ENCODE measurements around the gene SULF2. TPM values are rescaled to one million over a fixed set of nuclear protein-coding genes. Genes with fewer than 3 reads are reported as not detected.

Gene SULF2
- total RNA-seq, 1 donor from 2014 or later = 1.3 TPM

DNA sequence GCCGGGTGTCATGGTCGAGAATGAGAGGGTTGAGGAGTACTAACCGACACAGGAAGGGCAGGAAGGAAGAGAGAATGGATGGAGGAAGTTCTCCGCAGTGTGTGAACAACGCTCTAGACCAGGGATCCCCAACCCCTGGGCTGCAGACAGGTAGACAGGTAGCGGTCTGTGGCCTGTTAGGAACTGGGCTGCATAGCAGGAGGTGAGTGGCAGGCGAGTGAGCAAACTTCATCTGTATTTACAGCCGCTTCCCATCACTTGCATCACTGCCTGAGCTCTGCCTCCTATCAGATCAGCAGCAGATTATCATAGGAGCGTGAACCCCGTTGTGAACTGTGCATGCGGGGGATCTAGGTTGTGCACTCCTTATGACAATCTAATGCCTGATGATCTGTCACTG lies 62.0 kb downstream of the SULF2 start:
- H3K27me3 Mint-ChIP-seq = peaks cover 3% of the 10 kb centered on the region
- intact Hi-C loops (cut with micrococcal nuclease) = no loop called here
- H3K9me3 Mint-ChIP-seq = no peaks in the 10 kb centered on the region
- H3K4me3 Mint-ChIP-seq = no peak overlapping the region
- no peaks in the 10 kb centered on the region for H3K36me3 Mint-ChIP-seq (ENCODE audit: low read depth)
- peaks cover 33% of the 10 kb centered on the region for H3K4me1 Mint-ChIP-seq
- H3K27ac Mint-ChIP-seq = peak overlapping the region; percentile 61
- DNase-seq = no peak

DNA sequence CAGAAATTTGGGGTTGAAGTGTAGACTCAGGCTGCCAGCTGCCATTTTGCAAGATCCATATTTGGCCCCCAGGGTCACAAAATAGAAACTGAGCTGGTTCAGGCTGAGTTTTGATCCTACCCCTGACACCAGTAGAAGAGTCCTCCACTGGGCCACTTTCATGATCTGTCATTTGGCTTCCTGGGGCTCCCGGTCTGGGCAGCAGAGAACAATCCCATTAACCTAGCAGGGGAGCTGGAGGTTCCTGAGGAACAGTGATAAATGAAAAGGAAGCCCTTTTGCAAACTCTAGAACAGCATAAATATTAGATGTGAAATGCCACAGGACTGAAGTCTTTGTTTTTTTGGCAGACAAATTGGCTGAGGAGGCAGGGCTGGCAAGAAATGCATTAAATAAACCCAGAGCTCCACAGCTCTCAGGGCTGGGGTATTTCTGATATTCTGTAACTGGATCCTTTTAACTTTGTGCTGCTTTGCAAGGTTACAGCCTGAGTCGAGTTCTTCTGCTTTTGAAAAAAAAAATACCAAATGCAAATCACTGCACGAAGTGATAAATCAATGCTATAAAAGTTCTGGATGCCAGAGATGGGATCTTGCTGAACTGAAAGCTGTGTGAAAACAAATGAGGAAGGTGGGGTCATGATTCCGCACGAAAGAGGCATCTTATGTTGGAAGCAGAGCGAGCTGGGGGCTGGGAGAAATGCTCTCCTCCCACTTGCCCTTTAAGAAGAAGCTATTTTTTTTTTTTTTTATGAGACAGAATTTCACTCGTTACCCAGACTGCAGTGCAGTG lies 64.4 kb downstream of the SULF2 start:
- intact Hi-C loops (cut with micrococcal nuclease) = no loop called here
- Mint-ChIP-seq H3K9me3 (no peaks in the 10 kb centered on the region), H3K36me3 (ENCODE audit: low read depth) (no peaks in the 10 kb centered on the region), H3K4me3 (no peak overlapping the region), H3K27ac (no peak overlapping the region), H3K27me3 (peaks cover 5% of the 10 kb centered on the region), H3K4me1 (peaks cover 11% of the 10 kb centered on the region)
- DNase-seq = no peak

DNA sequence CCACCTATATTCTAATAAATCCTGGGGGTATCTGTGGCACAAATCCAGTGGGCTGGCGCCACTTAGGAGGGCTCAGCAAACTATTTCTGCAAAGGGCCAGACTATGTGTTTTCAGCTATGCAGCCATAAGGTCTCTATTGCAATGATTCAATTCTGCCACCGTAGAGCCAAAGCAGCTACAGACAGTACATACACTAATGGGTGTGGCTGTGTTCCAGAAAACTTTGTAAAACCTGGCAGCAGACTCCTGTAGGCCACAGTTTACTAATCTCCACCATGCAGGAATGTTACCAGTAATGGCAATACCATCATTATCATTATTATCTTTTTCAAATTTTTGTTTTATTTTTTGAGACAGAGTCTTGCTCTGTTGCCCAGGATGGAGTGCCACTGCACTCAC lies 65.7 kb downstream of the SULF2 start:
- H3K36me3 Mint-ChIP-seq (ENCODE audit: low read depth) = no peaks in the 10 kb centered on the region
- no peak overlapping the region for H3K4me3 Mint-ChIP-seq
- no peaks in the 10 kb centered on the region for H3K9me3 Mint-ChIP-seq
- H3K27me3 Mint-ChIP-seq = peaks cover 6% of the 10 kb centered on the region
- H3K4me1 Mint-ChIP-seq = peaks cover 2% of the 10 kb centered on the region
- intact Hi-C loops (cut with micrococcal nuclease) = no loop called here
- DNase-seq = no peak
- H3K27ac Mint-ChIP-seq = no peak overlapping the region

DNA sequence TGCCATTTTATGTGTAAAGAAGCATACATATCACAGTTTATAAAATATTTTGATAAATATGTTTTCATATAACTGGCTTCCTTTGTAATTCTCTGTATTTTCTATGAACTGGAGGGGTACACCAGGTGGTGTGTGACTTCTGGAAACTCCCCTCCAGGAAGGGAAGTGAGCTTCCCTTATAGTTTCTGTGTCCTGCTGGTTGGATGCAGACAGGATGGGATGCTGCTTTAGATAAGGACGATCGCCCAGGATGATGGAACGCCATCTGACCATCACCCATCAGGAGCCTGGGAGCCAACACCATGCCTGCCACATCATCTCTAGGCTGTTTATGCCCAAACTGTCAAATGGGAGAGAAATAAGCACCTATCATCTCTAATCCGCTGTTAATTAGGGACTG lies 66.1 kb downstream of the SULF2 start:
- Mint-ChIP-seq H3K9me3 (no peaks in the 10 kb centered on the region), H3K4me3 (no peak overlapping the region), H3K4me1 (no peaks in the 10 kb centered on the region), H3K27ac (no peak overlapping the region), H3K36me3 (ENCODE audit: low read depth) (no peaks in the 10 kb centered on the region), H3K27me3 (peaks cover 6% of the 10 kb centered on the region)
- intact Hi-C loops (cut with micrococcal nuclease) = no loop called here
- no peak for DNase-seq

DNA sequence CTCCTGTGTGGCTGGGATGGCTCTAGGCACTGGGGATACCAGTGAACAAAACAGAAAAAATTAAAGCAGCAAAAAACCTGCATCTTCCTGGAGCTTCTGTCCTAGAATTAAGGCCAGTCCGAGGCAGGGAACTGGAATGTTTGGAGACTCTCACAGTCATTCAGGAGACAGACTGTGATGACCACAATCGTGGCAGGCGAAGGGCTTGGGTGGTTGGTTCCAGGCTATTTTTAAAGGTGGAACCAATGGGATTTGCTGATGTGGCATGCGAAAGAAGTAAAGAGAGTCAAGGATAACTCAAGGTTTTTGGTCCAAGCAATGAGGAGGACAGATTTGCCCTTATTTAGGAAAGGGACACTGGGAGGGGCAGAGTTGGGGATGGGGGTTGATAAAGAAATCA lies 66.9 kb downstream of the SULF2 start:
- Mint-ChIP-seq H3K4me1 (no peaks in the 10 kb centered on the region), H3K4me3 (no peak overlapping the region), H3K27ac (peak overlapping the region; percentile 38), H3K9me3 (no peaks in the 10 kb centered on the region), H3K36me3 (ENCODE audit: low read depth) (no peaks in the 10 kb centered on the region), H3K27me3 (peaks cover 6% of the 10 kb centered on the region)
- DNase-seq = no peak
- intact Hi-C loops (cut with micrococcal nuclease) = no loop called here

DNA sequence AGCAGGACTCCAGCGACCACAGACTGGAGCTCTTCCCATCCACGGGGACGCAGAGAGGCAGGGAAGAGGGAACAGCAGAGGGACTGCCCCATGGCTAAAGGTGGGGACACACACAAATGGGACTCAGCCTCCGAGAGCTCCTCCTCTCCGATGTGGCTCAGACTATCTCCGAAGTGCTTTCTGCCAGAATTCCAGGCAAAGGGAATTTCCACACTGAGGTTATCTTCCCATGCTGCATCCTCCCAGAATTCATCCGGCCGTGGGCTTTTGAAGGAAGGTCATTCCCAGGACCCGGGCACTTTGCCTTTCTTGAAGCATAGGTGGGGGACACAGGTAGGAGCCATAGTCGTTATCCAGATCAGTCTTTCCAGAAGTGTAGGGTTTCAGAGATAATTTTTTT lies 67.9 kb downstream of the SULF2 start:
- H3K4me1 Mint-ChIP-seq = no peaks in the 10 kb centered on the region
- no peak for DNase-seq
- H3K27me3 Mint-ChIP-seq = peaks cover 6% of the 10 kb centered on the region
- no peaks in the 10 kb centered on the region for H3K9me3 Mint-ChIP-seq
- no peaks in the 10 kb centered on the region for H3K36me3 Mint-ChIP-seq (ENCODE audit: low read depth)
- intact Hi-C loops (cut with micrococcal nuclease) = no loop called here
- no peak overlapping the region for H3K27ac Mint-ChIP-seq
- no peak overlapping the region for H3K4me3 Mint-ChIP-seq

DNA sequence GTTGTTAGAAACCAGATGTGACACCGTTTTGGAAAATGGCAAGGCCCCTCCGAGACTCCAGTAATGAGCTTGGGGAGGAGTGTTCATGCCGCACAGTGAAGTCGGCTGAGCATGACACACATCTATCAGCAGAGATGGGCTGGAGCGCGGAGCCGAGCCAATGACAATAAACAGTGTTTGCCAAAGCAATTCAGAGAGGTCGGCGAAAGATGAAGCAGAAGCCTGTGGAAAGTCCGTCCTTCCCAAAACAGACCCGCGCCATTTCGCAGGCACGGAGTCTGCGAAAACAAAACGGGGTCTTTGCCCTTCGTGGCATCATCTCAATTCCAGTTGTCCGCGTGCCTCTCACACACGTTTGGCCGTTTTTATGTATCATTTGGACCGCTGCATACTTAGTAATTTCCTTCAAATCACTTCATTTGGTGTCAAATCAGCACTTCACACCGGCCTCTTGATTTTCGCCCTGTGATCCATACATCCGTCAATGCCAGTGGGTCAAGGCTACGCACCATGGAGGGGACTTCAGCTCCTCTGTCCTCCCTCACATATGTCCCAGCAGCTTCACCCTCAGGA lies 71.3 kb downstream of the SULF2 start:
- no peak overlapping the region for H3K27ac Mint-ChIP-seq
- intact Hi-C loops (cut with micrococcal nuclease) = no loop called here
- DNase-seq = no peak

DNA sequence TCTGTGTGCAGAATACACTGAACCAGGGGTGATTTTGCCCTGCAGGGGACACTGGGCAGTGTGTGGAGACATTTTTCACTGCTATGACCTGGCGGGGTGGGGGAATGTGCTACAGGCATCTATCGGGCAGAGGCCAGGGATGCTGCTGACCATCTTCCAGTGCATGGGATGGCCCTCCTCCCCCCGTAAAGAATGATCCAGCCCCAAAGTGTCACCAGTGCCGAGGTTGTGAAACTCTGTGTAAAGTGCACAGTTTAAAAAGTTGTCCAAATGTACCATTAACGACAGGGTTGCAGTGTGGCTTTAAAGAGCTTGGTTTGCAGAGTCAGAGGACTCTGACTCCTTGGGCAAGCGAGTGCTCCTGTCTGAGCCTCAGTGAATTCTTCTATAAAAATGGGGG lies 72.1 kb downstream of the SULF2 start:
- H3K4me1 Mint-ChIP-seq = no peaks in the 10 kb centered on the region
- peaks cover 3% of the 10 kb centered on the region for H3K27me3 Mint-ChIP-seq
- DNase-seq = no peak
- no peaks in the 10 kb centered on the region for H3K36me3 Mint-ChIP-seq (ENCODE audit: low read depth)
- H3K9me3 Mint-ChIP-seq = no peaks in the 10 kb centered on the region
- intact Hi-C loops (cut with micrococcal nuclease) = no loop called here
- H3K27ac Mint-ChIP-seq = no peak overlapping the region
- no peak overlapping the region for H3K4me3 Mint-ChIP-seq

More for the DNA sequence above, 71.3 kb downstream of the SULF2 start:
- Mint-ChIP-seq H3K27me3 (peaks cover 8% of the 10 kb centered on the region), H3K4me1 (no peaks in the 10 kb centered on the region), H3K9me3 (no peaks in the 10 kb centered on the region), H3K36me3 (ENCODE audit: low read depth) (no peaks in the 10 kb centered on the region), H3K4me3 (no peak overlapping the region)

DNA sequence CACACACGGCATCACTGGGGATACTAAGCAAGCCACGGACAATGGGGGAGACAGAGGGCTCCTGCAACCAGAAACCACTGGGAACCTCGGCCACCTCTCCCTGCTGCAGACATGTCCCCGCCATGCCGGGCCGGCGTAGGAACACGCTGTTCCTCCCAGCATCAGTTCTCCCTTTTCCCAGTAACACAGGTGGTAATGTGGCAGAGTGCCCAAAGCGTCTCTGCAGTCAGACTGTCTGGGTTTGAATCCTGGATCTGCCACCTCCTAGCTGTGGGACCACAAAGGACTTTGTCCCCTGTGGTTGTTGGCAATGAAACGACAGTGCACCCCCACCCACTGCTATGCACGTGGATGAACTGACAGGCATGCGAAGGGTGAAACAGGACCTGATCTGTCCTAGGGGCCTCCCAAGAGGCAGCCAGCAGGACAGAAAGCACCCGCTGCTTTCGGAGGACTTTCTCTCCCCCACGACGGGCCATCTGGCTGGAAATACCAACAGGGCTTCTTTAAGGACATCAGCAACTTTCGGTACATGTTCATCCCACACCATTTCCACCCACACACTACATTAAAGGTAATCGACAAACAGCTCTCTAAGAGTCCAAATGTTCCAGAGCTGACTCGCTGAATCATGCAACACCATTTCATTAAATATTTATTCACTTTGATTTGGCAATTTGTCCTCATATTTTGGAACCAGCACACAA lies 74.1 kb downstream of the SULF2 start:
- no peaks in the 10 kb centered on the region for H3K4me1 Mint-ChIP-seq
- DNase-seq = no peak
- peaks cover 6% of the 10 kb centered on the region for H3K27me3 Mint-ChIP-seq
- no peaks in the 10 kb centered on the region for H3K36me3 Mint-ChIP-seq (ENCODE audit: low read depth)
- H3K4me3 Mint-ChIP-seq = no peak overlapping the region
- no peaks in the 10 kb centered on the region for H3K9me3 Mint-ChIP-seq
- H3K27ac Mint-ChIP-seq = no peak overlapping the region
- intact Hi-C loops (cut with micrococcal nuclease) = no loop called here

DNA sequence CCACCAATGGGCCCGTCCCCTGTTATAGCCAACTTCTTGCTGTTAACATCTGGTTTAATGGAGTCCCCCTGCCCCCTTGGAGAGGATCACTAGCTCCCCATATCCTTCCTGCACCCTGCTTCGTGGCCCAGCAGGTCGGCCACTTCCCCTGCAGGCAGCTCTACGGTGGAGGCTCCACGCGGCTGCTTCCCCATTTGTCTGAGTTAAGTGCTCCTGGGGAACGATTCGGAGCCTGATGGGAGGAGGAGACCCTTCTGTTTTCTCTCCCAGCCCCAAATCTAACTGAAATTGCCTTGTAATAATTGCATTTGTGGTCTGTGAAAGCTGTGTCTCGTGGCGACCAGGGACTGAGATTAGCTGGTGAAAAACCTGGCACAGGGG lies 74.6 kb downstream of the SULF2 start:
- Mint-ChIP-seq H3K27me3 (peaks cover 5% of the 10 kb centered on the region), H3K36me3 (ENCODE audit: low read depth) (no peaks in the 10 kb centered on the region), H3K4me3 (no peak overlapping the region), H3K4me1 (no peaks in the 10 kb centered on the region), H3K9me3 (no peaks in the 10 kb centered on the region), H3K27ac (no peak overlapping the region)
- intact Hi-C loops (cut with micrococcal nuclease) = no loop called here
- no peak for DNase-seq

DNA sequence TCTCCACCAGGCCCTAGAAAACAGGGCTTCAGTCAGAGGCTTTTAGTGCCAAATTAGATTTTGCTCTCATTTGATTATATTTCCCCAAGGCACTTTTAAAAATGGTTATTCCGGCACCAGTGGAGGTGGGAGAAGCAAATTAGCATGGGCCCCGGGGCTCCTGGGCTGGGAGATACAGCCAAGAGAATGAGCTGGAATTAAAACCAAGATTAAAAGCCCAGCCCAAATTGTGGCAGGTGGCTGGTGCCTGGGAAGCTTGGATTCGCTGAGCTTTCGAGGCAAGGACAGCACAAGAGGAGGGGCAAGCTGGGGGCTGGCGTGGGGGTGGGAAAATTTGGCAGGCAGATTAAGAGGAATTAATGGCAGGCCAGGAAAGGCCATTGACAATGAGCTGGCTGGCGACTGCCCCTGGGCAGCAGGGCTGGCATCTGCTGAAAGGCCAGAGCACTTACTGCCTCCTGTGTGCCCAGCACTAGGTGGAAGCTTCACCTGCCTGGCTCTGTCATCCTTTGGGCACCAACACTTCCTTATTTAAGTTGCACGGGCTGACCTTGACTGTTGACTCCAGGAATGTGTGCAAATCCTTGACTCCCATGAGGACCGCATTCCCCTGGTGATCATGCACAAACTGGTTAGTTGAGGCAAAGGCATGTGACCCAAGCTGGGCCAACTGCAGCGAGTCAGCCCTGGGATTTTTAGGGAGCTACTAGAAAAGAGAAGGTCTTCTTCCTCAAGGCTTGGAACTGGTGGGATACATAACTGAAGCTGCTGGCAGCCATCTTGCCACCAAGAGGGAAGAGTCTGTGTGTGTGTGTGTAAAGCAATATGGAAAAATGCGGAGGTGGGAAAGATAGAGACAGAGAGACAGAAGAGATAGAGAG lies 76.1 kb downstream of the SULF2 start:
- intact Hi-C loops (cut with micrococcal nuclease) = no loop called here

DNA sequence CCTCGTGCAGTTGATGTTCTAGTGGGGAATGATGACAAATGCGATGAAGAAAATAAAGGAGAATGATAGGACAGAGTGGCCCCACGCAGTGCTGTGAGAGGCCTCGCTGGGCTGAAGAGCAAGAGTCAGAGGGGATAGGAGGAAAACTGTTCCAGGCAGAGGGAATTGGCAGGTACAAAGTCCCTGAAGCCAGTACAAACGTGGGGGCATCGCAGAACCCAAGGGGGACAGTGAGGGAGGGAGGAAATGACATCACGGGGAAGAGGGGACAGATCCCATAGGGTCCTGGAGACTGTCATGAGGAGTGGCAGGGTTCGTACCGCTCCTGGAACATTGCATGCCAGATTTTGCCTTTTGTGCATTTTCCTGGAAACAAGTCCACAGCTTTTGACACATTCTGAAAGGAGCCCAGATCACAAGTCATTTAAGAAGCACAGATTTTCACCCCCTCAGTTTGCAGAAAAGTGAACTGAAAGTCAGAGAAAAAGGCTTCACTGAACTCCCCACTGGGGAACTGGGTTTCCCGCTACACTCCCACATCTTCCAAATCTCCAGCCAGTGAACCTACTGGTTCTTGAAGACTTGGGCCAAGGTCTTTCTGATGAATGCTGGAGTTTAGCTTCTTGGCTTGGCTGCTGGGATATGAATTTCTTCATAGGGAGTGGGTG lies 77.0 kb downstream of the SULF2 start:
- intact Hi-C loops (cut with micrococcal nuclease) = no loop called here
- Mint-ChIP-seq H3K9me3 (no peaks in the 10 kb centered on the region), H3K4me3 (no peak overlapping the region), H3K27ac (no peak overlapping the region), H3K27me3 (peaks cover 5% of the 10 kb centered on the region), H3K4me1 (no peaks in the 10 kb centered on the region), H3K36me3 (ENCODE audit: low read depth) (no peaks in the 10 kb centered on the region)
- no peak for DNase-seq

More for the DNA sequence above, 76.1 kb downstream of the SULF2 start:
- H3K4me3 Mint-ChIP-seq = no peak overlapping the region
- peaks cover 5% of the 10 kb centered on the region for H3K27me3 Mint-ChIP-seq
- no peaks in the 10 kb centered on the region for H3K4me1 Mint-ChIP-seq
- no peaks in the 10 kb centered on the region for H3K9me3 Mint-ChIP-seq
- DNase-seq = no peak
- H3K27ac Mint-ChIP-seq = no peak overlapping the region
- H3K36me3 Mint-ChIP-seq (ENCODE audit: low read depth) = no peaks in the 10 kb centered on the region

DNA sequence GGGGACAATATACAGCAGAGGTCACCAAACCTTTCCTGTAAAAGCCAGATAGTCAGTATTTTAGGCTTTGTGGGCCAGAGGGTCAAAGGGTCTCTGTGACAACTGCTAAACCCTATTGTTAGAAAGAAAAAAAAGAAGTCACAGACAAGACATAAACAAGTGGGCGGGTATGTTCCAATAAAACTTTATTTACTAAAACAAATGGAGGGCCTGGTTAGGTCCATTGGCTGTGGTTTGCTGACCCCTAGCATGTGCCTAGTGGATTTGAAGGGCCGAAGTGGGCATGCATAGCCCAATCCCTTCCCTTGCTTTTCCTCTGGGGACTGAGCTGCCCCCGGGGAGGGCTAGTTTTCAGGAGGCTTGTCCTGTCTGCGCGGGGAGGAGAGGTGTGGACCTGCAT lies 78.9 kb downstream of the SULF2 start:
- H3K4me3 Mint-ChIP-seq = no peak overlapping the region

More for the DNA sequence above, 78.9 kb downstream of the SULF2 start:
- no peaks in the 10 kb centered on the region for H3K36me3 Mint-ChIP-seq (ENCODE audit: low read depth)
- H3K27me3 Mint-ChIP-seq = peaks cover 5% of the 10 kb centered on the region
- intact Hi-C loops (cut with micrococcal nuclease) = no loop called here
- no peak overlapping the region for H3K27ac Mint-ChIP-seq
- H3K4me1 Mint-ChIP-seq = no peaks in the 10 kb centered on the region
- no peaks in the 10 kb centered on the region for H3K9me3 Mint-ChIP-seq
- DNase-seq = no peak

All from activated CD4-positive, alpha-beta T cell treated with anti-CD3 and anti-CD28 coated beads, Interleukin-2, amount 10 ng/mL, durations not matched to agents 24 days and 14 days (primary cell).